H1 (cell line): Measurements from ENCODE around the gene RETREG3. TPM values are rescaled to one million over a fixed set of nuclear protein-coding genes. Genes with fewer than 3 reads are reported as not detected.

Source experiments
- CTCF ChIA-PET: fragments of 300-600 bp; sonication (Branson Sonifier 250); formaldehyde crosslinking; loops from one replicate; lab custom pipeline; 2021; ENCODE audit not compliant: partially characterized antibody; lab: Charles Lee
- POLR2A ChIA-PET: fragments of 300-600 bp; sonication (Branson Sonifier 250); formaldehyde crosslinking; loops from one replicate; lab custom pipeline; 2021; ENCODE audit warnings: inconsistent platforms; ENCODE audit not compliant: partially characterized antibody; lab: Charles Lee
- DNase-seq, 2 experiments: peaks; one replicate each; pipeline versions ENCODE4 v3.0.0 to v3.0.0-alpha.2; 2010 to 2022; ENCODE audit warnings: low spot score in 2 of 2, low read depth in 1 of 2, mixed read lengths in 1 of 2
- FAIRE-seq: peaks from 2 replicates; lab custom pipeline; 2011; peaks lifted over from hg19 to GRCh38; lab: Jason Lieb, UNC
- H2AFZ ChIP-seq: 2 replicates; pipeline ENCODE4 v1.8.1; 2012; ENCODE audit warnings: low read length, inconsistent platforms
- H2AK5ac ChIP-seq: 2 replicates; pipeline ENCODE4 v1.6.1; 2013; ENCODE audit warnings: low read depth, low read length
- H2BK120ac ChIP-seq: replicated peaks from 2 replicates; pipeline ENCODE3; 2013; ENCODE audit warnings: low read depth, low read length, inconsistent platforms
- H2BK12ac ChIP-seq: 2 replicates; pipeline ENCODE4 v1.6.1; 2013; ENCODE audit warnings: low read depth, low read length
- H2BK15ac ChIP-seq: 2 replicates; pipeline ENCODE4 v1.6.1; 2013; ENCODE audit warnings: low read length
- H2BK20ac ChIP-seq: 2 replicates; pipeline ENCODE4 v1.6.1; 2013; ENCODE audit warnings: low read length
- H2BK5ac ChIP-seq: 2 replicates; pipeline ENCODE4 v1.6.1; 2013; ENCODE audit warnings: low read depth, low read length
- H3K14ac ChIP-seq: 2 replicates; pipeline ENCODE4 v1.6.1; 2013; ENCODE audit warnings: inconsistent platforms; ENCODE audit not compliant: insufficient read length
- H3K18ac ChIP-seq: 2 replicates; pipeline ENCODE4 v1.6.1; 2013; ENCODE audit warnings: low read length; ENCODE audit errors: extremely low read depth
- H3K23ac ChIP-seq: 2 replicates; pipeline ENCODE4 v1.6.1; 2013; ENCODE audit warnings: inconsistent platforms; ENCODE audit not compliant: insufficient read length
- H3K23me2 ChIP-seq: 2 replicates; pipeline ENCODE4 v1.6.1; 2013; ENCODE audit warnings: low read depth, low read length
- H3K27ac ChIP-seq: 2 replicates; pipeline ENCODE4 v1.6.1; 2011; ENCODE audit warnings: low read depth, low read length, inconsistent platforms
- H3K27me3 ChIP-seq, 4 experiments: replicated peaks in 1 of 4; 1 replicate in 1 of 4; 2 replicates in 3 of 4; pipeline versions ENCODE4 v1.6.1 to v1.8.1; 2011 to 2013; ENCODE audit warnings: low read length in 3 of 4, mild to moderate bottlenecking in 3 of 4, inconsistent platforms in 2 of 4, mixed read lengths in 2 of 4, moderate library complexity in 1 of 4; ENCODE audit not compliant: control insufficient read depth in 3 of 4, insufficient read depth in 3 of 4; ENCODE audit errors: extremely low read depth in 1 of 4
- H3K36me3 ChIP-seq, 4 experiments: 2 replicates each; pipeline versions ENCODE4 v1.6.1 to v1.8.1; 2011 to 2013; ENCODE audit warnings: mild to moderate bottlenecking in 4 of 4, low read length in 3 of 4, moderate library complexity in 2 of 4, control low read depth in 1 of 4, inconsistent platforms in 1 of 4; ENCODE audit not compliant: insufficient read depth in 4 of 4, control insufficient read depth in 2 of 4
- H3K4ac ChIP-seq: replicated peaks from 2 replicates; pipeline ENCODE3; 2013; ENCODE audit warnings: low read length, low read depth, mixed read lengths, inconsistent platforms; ENCODE audit not compliant: insufficient read length
- H3K4me1 ChIP-seq, 4 experiments: replicated peaks in 1 of 4; 1 replicate in 1 of 4; 2 replicates in 3 of 4; pipeline versions ENCODE4 v1.6.1 to v1.8.1; 2011 to 2013; ENCODE audit warnings: low read length in 3 of 4, inconsistent platforms in 2 of 4, mixed read lengths in 1 of 4; ENCODE audit not compliant: insufficient read depth in 4 of 4, control insufficient read depth in 3 of 4
- H3K4me2 ChIP-seq, 2 experiments: 2 replicates each; pipeline versions ENCODE4 v1.6.1 to v1.8.1; 2011 to 2013; ENCODE audit warnings: low read depth in 2 of 2, low read length in 2 of 2, control low read depth in 1 of 2, inconsistent platforms in 1 of 2, mild to moderate bottlenecking in 1 of 2; ENCODE audit not compliant: insufficient read depth in 1 of 2
- H3K4me3 ChIP-seq, 4 experiments: fragments of 200-600, 300-600 bp in 1 of 4; sonication (generic), shearing (Covaris generic), sonication (Bioruptor Twin) in 1 of 4; 2 replicates each; pipeline versions ENCODE4 v1.5.1 to v1.8.1; 2011 to 2016; ENCODE audit warnings: low read length in 4 of 4, low read depth in 3 of 4, control low read depth in 2 of 4, inconsistent platforms in 2 of 4, mild to moderate bottlenecking in 2 of 4, mixed read lengths in 1 of 4, moderate library complexity in 1 of 4; ENCODE audit not compliant: insufficient read depth in 2 of 4; ENCODE audit errors: extremely low read depth in 1 of 4
- H3K56ac ChIP-seq: replicated peaks from 2 replicates; pipeline ENCODE3; 2013; ENCODE audit warnings: low read depth, mild to moderate bottlenecking, mixed read lengths, low read length, inconsistent platforms; ENCODE audit not compliant: insufficient read length
- H3K79me1 ChIP-seq: 2 replicates; pipeline ENCODE4 v1.6.1; 2013; ENCODE audit warnings: low read depth, low read length, control low read depth
- H3K79me2 ChIP-seq, 2 experiments: 2 replicates each; pipeline versions ENCODE4 v1.6.1 to v1.8.1; 2012 to 2013; ENCODE audit warnings: low read length in 2 of 2, mild to moderate bottlenecking in 2 of 2, inconsistent platforms in 1 of 2; ENCODE audit not compliant: insufficient read depth in 2 of 2, control insufficient read depth in 1 of 2
- H3K9ac ChIP-seq, 4 experiments: replicated peaks in 1 of 4; 1 replicate in 1 of 4; 2 replicates in 3 of 4; pipeline versions ENCODE4 v1.6.1 to v1.8.1; 2011 to 2013; ENCODE audit warnings: low read depth in 3 of 4, low read length in 3 of 4, control low read depth in 2 of 4, mild to moderate bottlenecking in 2 of 4, moderate library complexity in 2 of 4, inconsistent platforms in 1 of 4; ENCODE audit errors: extremely low read depth in 1 of 4
- H3K9me3 ChIP-seq, 2 experiments: 2 replicates each; pipeline versions ENCODE4 v1.6.1 to v1.8.1; 2012 to 2013; ENCODE audit warnings: mild to moderate bottlenecking in 2 of 2, moderate library complexity in 2 of 2, control low read depth in 1 of 2, inconsistent platforms in 1 of 2, low read depth in 1 of 2, low read length in 1 of 2, mixed read lengths in 1 of 2; ENCODE audit not compliant: insufficient read depth in 2 of 2
- H4K20me1 ChIP-seq, 2 experiments: replicated peaks in 1 of 2; 2 replicates each; pipeline versions ENCODE3 to v1.8.1; 2011 to 2013; ENCODE audit warnings: inconsistent platforms in 2 of 2, low read length in 2 of 2, mild to moderate bottlenecking in 1 of 2; ENCODE audit not compliant: insufficient read depth in 2 of 2, control insufficient read depth in 1 of 2
- H4K5ac ChIP-seq: 2 replicates; pipeline ENCODE4 v1.6.1; 2013; ENCODE audit warnings: low read length, low read depth, mixed read lengths, inconsistent platforms; ENCODE audit not compliant: insufficient read length
- H4K8ac ChIP-seq: 2 replicates; pipeline ENCODE4 v1.8.0; 2013; ENCODE audit warnings: mild to moderate bottlenecking, moderate library complexity, low read length, inconsistent platforms; ENCODE audit not compliant: insufficient read depth; ENCODE audit errors: extremely low read depth
- H4K91ac ChIP-seq: replicated peaks from 2 replicates; pipeline ENCODE3; 2013; ENCODE audit warnings: low read length, mixed read lengths, inconsistent platforms; ENCODE audit not compliant: insufficient read length
- KDM4A ChIP-seq: IDR thresholded peaks from one replicate; pipeline ENCODE4 v1.7.1; 2012; ENCODE audit warnings: low read depth, mild to moderate bottlenecking, moderate library complexity, low read length, inconsistent platforms; ENCODE audit not compliant: severe bottlenecking
- WGBS, 2 experiments: shearing (Covaris generic) in 1 of 2; methylation state at CpG; one replicate each; pipeline versions ENCODE4 v1.1.6 to v1.1.7; 2013 to 2015; ENCODE audit warnings: low lambda C conversion rate in 2 of 2, mixed read lengths in 2 of 2, inconsistent platforms in 1 of 2, low coverage in 1 of 2, missing lambda C conversion rate in 1 of 2; ENCODE audit not compliant: insufficient replicate concordance in 2 of 2, insufficient coverage in 1 of 2, insufficient read length in 1 of 2; ENCODE audit errors: extremely low coverage in 1 of 2, missing lambda C conversion rate in 1 of 2; 5-methylcytosine and 5-hydroxymethylcytosine counted together
- polyA plus RNA-seq, 7 experiments: library from polyadenylated mRNA; depleted of rRNA in 3 of 7; stranded (reverse) in 5 of 7; unstranded in 2 of 7; fragments of >200 nt in 5 of 7; fragments of 200-250 nt in 2 of 7; gene quantifications; 1 replicate in 5 of 7; 2 replicates in 1 of 7; 4 replicates in 1 of 7; pipeline versions ENCODE4 v1.2.1 to v1.2.3, GENCODE V29; 2011 to 2013; ENCODE audit warnings: missing spikeins in 2 of 7, mixed read lengths in 2 of 7
- total RNA-seq: library from RNA; stranded (reverse); fragmentation: NEBNext Ultra II Directional; extraction: Animal tissue kit (Norgen Biotek cat#: 25700); gene quantifications from 2 replicates; pipeline ENCODE4 v1.2.1, GENCODE V29; 2021

Gene RETREG3
- total and polyA plus RNA-seq, 2 of the 8 experiments (the other 6 are each of a cell fraction or from before 2014, with no cell fraction given): 23.7 to 42.6 TPM

GRCh38 chr17:42541041-42541833 is 67.9 kb downstream of the RETREG3 start:
- no peaks in the 10 kb centered on the region for H3K27me3 ChIP-seq
- H3K23ac ChIP-seq: no peak overlapping the region
- H2BK5ac ChIP-seq: no peak overlapping the region
- no peaks in the 10 kb centered on the region; the same call in 1 of the 2 replicates for H3K79me1 ChIP-seq
- no peaks in the 10 kb centered on the region for H3K79me2 ChIP-seq
- DNase-seq (no peak), FAIRE-seq (no peak)
- H3K4me2 ChIP-seq: no peak overlapping the region
- ChIA-PET CTCF (interaction anchor here (0.7 to 1.5 kb wide), 3 partner anchors 12 to 231 kb away, joined by 3 to 6 read pairs (median 4); no protein-coding TSS in a partner anchor), POLR2A (no interaction called here)
- no peaks in the 10 kb centered on the region for H3K9me3 ChIP-seq
- H3K14ac ChIP-seq: no peak overlapping the region
- H3K56ac ChIP-seq: no peak overlapping the region
- H3K4me3 ChIP-seq: no peak overlapping the region
- peaks cover 0 to 15% (median 8%) of the 10 kb centered on the region in 4 experiments; a peak in 5 of 8 replicates for H3K36me3 ChIP-seq
- no peak overlapping the region for H4K5ac ChIP-seq
- H3K9ac ChIP-seq: no peak overlapping the region
- no peak overlapping the region for H2BK12ac ChIP-seq
- H2AK5ac ChIP-seq: no peak overlapping the region
- no peak overlapping the region for H3K27ac ChIP-seq
- no peak overlapping the region for H2BK120ac ChIP-seq
- 93% methylated on average over 17 of the region's 17 CpGs; no CpG with 5 or more reads in 1 of the 2 experiments for WGBS, 2 experiments
- H4K8ac ChIP-seq: no peak overlapping the region
- H2BK20ac ChIP-seq: no peak overlapping the region
- H4K20me1 ChIP-seq: peaks cover 1 to 6% of the 10 kb centered on the region in 2 experiments
- H2AFZ ChIP-seq: no peak overlapping the region
- H3K18ac ChIP-seq: no peak overlapping the region
- H2BK15ac ChIP-seq: no peak overlapping the region
- H3K4me1 ChIP-seq: peaks cover 0 to 9% (median 8%) of the 10 kb centered on the region in 4 experiments; a peak in 6 of 7 replicates
- H3K23me2 ChIP-seq: peaks cover 5% of the 10 kb centered on the region
- no peak for TF ChIP-seq KDM4A
- no peak overlapping the region for H4K91ac ChIP-seq
- no peak overlapping the region for H3K4ac ChIP-seq
